SKM-1 treated with dmso at 0.1 percent for 144 hours (cell line): ENCODE data around the gene CNTFR.

ENCODE experiments used
- DNase-seq: peaks from one replicate; lab custom pipeline; 2025; ENCODE audit not compliant: unreplicated experiment; lab: John Stamatoyannopoulos, UW

The CNTFR gene

DNA sequence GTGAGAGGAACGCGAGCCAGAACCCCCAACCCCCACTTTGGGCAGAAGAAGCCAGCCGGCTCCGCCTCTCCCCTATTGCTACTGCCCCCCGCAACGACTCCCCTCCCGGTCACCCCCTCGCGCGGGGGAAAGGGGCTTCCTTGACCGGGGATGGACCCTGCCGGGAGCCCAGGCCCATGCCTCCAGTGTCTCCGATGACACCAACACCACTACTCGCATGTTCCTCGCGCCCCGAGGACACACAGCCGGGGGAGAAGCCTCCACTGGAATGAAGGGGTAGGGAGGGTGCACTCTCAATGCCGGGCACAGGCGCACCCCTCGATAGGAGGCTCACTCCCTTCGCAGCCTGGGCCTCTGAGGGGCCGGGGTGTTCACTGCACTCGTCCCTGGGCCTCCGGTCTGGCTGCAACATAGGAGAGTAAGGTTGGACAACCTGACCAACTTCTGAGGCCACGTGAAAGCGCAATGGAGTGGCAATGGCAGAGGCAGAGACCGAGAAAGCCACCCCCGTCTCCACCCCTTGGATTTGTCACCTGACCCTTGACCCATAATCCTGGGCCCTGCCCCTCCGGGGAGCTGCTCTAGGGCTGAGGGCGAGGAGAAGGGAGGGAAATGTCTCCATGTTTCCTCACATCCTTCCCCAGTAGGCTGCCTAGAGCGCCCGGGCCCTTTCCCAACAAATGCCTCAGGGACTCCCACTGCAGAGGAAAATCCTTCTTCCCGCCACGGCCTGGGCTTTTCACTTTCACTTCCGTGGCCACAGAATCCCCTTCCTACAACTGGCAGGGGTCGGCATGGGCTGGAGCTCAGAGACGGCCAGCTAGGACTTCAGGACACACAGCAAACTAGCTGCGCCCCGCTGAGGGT lies 1.1 kb upstream of the CNTFR start:
- no peak for DNase-seq

DNA sequence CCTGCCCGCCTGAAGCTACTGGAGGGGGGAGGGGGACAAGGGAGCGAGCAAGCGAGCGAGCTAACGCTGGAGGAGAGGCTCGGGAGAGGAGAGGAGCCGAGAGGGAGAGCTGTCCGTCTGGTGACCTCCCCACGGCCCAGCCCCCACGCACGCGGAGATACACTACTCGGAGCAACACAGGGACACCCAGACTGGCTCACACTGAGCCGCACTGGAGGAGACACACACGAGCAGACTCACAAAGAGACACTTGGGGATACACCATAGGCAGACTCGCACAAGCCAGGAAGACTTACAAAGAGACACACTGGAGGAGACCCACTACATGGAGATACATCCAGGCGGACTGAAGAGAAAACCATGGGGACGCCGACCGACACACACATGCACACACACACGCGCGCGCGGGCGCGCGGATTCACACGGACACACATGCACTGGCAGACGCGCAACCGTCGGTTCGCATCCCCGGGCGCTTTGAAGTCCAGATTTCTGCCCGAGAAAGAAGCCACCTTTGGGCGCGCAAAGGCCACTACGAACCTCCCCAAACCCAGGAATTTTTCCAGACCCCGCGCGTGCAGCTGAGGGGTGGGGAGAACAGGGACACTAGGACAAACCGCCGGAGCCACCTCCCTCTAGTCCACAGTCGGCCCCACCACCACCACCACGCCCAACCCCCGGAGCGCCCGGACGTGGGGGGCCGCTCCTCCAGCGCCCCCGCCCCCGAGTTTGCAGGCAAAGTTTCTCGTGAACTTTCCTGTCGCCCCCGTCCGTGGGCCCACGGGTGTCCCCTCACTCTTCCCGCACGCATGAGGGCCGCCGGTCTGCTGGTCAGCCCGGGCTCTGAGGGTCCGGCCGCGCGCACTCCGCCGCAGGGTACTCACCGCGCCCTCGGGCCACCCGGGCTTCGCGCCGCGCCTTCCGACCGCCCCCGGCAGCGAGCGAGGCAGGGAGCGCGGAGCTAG lies 571 bp downstream of the CNTFR start:
- no peak for DNase-seq

DNA sequence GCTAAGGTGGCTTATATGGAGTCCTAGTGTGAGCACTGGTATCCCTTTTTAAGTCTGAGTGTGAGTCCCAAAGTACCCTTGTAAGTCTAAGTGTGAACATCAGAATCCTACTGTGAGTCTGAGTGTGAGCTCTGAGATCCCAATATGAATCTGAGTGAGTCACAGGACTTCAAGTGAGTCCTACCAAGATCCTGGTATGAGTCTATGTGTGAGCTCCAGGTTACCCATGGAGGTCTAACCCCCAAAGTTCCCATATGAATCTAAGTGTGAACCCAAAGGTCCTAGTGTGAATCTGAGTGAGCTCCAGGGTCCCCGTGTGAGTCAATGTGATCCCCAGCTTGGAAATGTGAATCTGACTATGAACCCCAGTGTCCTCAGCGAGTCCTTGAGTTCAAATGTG lies 2.3 kb downstream of the CNTFR start:
- DNase-seq = no peak

DNA sequence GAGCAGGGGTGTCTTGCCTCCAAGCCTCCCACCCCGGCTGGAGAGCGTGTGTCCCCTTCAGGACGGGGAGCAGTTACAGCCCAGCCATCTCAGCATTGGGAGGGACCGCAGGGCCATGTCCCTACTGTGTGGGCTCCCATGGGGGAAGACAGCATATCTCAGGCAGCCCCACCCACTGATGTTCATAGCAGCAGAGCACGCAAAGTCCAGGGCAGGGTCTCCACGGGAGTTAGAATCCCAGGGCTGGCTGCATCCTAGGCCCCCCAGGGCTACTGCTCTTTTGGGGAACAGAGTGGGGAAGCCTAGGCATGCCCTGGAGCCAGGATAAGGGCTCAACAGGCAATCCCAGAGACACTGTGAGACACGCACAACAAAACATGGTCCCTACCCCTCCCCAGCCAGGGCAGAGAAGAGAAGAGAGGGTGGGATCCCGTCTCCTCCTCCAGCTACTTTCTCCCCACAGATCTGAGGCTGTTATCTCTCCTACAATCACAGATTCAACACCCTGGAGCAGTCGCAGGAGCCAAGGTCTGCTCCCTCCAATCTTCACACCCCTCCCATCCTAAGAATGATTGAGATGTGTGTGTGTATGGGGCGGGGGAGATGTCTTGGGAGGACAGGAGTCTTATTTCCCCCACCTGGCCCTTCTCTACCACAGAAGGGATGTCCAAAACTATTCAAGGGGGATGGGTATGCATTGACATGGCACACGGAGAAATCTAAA lies 3.4 kb downstream of the CNTFR start:
- DNase-seq = no peak

DNA sequence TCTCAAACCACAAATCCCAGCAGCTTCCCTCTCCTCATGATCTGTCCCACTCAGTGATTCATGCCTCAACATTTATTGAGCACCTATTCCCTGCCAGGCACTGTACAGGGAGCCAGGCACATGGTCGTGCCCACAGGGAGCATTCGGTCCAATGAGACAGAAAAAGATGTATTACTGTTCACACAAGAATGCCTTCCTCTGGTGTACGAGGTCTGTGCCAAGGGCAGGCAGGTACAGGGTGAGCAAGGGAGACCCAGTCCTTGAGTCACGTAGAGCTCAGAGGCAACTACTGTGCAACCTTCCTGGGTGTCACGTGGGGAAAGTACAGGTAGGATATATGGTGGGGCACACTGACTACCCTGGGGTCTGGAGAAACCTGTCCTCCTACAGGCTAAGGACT lies 4.6 kb downstream of the CNTFR start:
- DNase-seq = no peak

DNA sequence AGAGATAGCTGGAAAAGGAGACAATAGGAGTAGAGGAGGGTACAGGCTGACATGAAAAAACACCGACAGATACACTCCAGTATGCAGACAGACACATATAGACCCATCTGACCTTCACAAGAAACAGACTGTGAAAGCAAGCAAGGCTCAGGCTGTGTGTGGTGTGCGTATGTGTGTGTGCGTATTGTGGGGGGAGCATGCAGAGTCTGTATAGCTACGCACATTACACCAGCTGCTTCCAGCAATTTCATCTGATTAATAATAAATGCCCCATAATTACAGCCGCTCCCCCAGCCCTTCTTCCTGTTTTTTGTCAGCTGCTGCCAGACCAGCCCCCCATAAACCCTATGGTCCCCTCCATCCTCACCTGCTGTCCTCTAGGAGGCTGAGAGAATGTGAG lies 6.7 kb downstream of the CNTFR start:
- DNase-seq = no peak

DNA sequence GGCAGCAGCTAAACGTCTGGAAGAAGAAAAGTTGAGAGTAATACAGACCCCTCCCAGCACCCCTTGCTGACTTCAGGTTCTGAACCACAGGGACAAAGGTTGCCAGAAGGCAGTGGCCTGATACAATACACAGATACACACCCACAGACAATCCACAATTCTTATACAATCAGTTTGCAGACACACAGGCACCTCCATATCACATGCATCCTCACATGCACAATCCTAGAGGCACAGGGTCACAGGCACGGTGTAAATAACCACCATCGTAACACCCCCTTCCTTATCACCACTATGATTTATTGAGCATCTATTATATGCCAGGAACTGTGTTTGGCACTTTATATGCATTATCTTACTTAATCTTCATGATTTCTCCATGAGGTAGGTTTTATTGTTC lies 8.2 kb downstream of the CNTFR start:
- no peak for DNase-seq

DNA sequence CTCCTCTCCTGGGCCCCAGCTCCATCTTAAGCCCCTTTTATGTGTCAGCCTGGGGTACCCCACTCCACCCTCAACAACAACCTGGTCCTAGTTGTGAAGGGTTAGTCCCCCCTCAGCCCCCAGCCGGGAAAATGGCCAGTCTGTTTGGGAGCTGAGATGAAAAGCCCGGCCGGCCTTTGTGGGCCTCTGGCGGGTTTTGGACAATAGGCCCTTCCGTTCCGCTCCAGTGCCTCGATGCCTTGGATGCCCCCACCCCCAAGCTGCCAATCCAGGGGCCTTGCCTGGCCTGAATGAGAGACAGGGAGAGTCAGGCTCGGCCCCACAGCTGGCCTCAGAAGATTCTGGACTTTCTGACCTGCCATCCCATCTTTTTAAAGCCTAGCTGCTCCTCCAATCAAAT lies 9.2 kb downstream of the CNTFR start:
- no peak for DNase-seq

DNA sequence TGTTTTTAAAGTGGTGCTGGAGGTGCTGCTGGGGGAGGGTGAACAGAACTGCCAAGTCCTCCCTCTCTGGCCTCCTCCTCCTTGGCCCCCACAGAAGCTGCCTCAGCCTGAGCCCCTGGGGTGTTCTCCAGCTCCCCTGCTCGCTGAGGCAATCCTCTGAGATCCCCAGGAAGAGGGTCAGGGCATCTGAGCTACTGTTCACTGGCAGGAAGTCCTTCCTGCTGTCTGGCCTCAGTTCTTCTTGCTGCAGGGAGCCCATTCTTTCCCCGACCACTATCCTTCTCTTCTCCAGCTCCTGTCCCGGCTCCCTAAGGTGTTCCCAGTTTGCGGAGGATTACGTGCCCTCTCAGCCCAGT lies 9.7 kb downstream of the CNTFR start:
- DNase-seq = no peak

DNA sequence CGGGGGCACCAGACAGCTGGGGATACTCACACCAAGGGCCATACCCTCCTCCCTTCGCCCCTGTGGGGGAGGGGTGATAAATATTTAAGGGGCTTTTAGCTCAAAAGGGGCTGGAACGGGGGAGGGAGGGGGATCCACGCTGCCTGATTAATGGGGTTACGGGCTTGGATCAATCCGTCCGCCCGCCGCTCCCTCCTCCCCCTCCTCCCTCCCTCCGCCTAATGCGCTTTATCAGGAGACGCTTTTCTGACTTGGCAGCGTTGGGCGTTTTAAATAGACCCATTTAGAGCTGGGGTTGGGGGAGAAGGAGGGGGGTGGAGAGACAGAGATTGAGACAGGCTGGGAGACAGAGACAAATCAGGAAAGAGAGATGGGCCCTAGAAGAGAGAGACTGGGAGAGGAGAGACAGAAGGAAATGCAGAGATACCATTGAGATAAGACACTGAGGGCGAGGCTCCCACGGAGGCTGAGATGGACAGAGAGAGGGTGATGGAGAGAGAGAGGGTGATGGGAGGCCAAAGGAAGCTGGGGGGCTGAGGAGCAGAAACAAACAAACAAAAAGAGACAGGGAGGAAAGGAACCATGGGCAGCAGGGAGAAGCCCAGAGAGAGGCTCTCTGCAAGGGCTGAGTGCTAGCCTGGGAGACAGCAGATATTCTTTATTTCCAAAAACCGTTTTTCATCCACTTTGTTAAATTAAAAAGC lies 10.3 kb downstream of the CNTFR start:
- DNase-seq = no peak

DNA sequence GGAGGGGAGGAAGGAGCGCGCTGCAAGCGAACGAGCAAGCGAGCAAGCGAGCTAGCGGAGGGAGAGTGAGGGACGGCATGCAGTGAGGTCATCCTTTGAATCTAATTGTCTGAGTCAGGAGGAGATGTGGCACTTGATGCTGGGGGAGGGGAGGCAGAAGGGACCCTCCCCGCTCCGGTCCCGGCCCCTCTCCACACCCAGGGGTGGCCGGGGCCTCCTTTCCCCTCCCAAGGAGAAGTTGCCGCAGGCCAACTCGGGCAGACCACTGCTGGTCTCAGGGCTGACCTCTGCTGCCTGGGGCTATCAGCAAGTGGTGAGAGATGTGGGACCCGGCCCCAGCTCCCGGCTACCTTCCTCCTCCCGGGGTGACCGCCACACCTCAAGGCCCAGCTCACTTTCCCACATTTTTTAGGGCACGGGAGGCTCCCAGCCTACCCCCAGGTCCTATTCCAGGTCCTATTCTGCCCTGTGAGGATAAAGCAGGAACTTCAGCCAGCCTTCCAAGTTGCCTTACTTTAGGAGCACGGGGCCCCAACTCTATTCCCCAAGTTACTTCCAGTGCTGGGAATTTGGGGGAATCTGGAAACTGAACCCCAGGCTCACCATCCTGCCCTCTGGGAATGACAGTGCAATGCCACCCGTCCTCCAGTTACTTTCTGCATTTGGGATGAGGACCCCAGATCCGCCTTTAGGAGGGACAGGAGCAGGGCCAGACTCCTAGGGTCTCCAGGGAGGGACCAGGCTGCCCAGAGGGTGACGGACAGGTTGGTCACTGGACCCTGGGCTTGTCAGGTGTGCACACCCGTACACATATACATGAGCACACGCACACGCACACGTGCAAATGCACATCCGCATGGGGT lies 11.1 kb downstream of the CNTFR start:
- no peak for DNase-seq

DNA sequence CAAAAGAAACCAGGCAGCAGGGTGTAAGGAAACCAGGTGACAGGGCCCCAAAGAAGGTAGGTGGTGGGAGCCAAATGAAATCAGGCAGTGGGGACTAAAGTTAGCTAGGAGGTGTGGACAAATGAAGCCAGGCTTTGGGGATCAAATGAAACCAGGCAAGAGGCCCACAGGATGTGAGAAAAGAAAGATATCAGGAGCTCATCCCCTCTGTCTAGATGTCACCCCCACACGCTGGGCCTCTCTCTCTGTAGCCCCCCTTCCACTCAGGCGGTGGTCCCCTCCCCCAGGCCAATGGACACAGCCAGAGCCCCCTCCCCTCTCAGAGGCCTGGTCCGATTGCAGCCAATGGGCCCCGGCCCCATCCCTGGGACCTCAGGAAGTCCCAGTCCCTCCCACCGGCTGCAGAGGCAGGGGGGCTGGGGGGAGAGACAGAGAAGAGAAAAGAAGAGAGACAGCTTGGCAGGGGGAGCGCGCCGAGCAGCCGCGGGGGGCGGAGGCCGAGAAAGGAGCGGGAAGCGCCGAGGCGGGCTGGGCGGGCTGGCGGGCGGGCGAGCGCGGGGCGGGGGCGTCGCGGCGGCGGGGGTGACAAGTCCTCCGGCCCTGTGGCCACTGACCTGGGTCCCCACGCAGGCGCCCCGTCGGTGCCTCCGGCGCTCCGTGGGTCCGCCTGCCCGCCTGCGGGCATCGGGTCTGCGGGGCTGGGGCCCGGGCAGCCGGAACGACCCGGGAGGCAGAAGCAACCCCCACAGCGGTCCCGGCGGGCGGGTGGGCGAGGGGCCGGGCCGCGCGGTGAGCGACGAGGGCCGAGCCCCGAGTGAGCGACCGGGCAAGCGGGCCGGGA lies 11.9 kb downstream of the CNTFR start:
- DNase-seq = no peak

DNA sequence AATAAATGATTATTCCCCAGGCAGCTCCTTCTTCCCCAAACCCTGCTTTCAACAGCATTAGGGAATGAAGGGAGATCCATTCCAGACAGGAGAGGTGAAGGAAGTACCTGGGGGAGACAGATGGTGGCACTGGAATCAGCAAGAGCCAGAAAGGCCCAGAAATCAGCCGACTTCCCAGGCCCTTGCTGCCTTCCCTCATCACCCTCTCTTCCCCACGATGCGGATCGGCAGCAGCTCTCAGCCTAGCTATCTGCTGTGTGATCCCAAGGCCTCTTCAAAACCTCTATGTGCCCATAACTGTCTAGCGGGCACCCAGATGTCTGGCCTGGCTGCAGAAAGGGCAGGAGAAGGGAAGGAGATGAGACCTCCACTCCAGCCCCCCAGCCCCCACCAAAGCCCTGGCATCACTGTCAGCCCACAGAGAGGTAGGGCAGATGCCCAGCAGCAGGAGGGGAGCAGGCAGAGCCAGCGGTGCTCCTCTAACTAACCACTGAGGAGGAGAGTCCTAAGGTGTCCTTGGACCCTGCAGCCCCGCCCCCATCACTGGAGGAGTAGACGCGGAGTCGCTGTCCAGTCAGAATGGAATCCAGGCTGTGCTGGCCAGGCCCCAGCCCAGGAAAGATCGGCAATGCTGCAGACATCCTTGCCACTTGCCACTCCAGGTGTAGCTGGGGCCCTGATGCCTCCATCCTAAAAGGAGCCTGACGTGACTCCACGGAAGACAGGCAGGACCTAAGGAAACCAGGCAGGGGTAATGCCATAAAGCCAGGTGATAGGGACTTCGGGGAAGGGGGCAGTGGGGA lies 12.7 kb downstream of the CNTFR start:
- DNase-seq = no peak

DNA sequence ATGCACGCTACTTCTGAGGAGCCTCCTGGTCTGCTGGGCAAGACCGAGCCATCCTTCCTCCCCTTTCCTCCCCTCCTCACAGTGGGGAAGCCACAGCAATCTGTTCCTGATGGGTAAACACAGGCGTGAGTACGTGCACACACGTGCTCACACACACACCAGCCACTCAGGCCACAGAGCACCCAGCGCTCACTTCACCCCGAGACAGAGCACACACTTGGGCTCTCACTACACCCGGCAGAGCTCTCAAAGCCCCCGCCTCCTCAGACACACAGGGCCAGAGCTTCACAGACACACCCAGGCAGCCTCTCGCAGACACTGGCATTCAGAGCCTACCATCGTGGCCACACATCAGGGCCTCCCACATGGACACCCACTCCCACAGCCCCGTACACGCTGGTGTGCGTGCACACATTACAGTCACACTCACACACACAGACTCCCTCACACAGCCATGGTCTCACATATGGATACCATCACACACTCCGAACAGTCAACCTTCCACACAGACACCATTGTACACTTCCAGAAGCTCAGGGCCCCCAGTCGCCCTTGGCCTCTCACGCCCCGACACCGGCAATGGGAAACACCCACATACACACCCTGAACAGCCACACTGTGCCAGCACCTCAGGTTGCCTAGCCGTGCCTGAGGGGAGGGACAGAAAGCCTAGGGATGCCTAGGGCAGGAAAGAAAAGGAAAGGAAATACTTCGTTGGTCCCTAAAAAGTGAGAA lies 13.5 kb downstream of the CNTFR start:
- no peak for DNase-seq

DNA sequence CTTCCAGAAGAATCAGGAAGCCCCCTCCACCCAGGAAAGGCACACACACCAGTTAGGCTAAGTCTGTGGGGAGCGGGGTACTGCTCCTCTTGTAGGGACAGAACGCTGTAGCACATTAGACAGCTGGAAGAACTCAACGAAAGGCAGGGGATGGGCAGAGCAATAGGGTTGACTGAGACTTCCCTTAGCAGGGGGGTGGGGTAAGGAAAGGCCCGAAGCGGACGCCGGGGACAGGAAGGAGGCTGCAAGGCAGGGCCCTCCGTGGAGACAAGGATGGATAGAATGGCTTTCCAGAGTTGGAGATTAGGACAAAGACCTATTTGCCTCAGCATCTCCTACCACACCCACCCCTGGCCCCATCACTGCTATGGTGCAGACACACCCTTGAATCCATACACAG lies 14.3 kb downstream of the CNTFR start:
- no peak for DNase-seq

DNA sequence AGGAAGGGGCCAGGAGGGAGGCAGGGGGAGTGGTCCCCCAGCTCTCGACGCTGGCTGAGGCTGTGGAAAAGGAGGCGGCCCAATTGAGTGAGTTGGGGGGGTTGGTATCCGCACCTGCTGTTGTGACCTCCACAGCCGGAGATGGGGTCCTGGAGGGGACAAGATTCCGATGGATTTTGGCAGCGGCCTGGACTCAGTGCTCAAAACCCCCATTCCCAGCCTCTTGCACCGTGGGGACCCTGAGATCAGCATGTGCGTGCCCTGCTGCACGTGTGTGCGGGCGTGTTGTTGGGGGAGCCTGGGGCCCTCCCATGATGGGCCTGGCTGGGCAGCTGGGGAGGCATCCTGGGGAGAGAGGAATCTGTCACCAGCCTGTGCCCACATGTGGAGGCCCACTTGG lies 15.0 kb downstream of the CNTFR start:
- DNase-seq = no peak

DNA sequence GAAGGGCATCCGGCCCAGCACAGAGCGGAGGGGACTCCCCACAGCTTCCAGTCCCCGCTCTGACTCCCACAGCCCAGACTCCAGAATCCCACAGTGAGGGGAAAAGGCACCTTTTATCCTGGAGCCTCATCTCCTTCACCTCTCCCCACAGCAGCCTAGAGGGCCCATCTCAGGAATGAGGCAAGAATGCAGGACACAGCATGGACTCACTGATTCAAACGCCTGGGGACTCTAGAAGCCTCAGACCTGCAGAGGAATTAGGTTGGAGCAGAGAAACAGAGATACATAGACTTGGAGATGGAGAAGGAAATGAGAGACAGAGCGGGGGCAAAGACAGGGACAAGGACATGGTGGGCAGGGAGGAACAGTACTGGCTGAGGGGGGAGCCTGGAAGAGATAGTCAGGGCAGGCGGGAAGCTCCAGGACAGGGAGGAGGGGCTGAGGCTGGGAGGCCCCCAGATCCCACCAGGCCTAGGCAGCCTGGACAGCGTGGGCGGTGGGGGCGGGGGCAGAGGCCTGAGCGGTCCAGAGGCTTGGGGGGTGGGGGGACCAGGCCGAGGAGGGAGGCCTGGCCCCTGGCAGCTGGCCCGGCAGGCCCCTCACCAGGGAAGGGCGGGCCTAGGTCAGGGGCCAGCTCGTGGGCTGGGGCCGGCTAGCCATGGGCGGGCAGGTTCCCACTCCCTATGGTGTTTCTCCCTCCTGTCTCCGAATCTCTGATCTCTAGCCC lies 15.8 kb downstream of the CNTFR start:
- DNase-seq = no peak
